GM13977 (cell line): ENCODE results near the gene CLASRP.

ENCODE experiments used
- DNase-seq: peaks from one replicate; pipeline ENCODE4 v3.0.0; 2012; ENCODE audit warnings: low spot score
- in situ Hi-C: fragments of 300-500 bp; cut with MboI; formaldehyde crosslinking; loops from one replicate; pipeline ENCODE4 v1.12.0; 2022; ENCODE audit warnings: low sequenced_read_pairs, low pct_unique_long_range_greater_than_20kb, mixed read lengths, inconsistent platforms; ENCODE audit not compliant: unreplicated experiment
- TF ChIP-seq, protein P1 (sequence below): IDR thresholded peaks from 2 replicates; pipeline ENCODE4 v1.5.1; 2012; ENCODE audit warnings: mild to moderate bottlenecking, control low read depth; ENCODE audit not compliant: insufficient read depth; ENCODE audit errors: extremely low read depth, missing control alignments

CLASRP gene

DNA sequence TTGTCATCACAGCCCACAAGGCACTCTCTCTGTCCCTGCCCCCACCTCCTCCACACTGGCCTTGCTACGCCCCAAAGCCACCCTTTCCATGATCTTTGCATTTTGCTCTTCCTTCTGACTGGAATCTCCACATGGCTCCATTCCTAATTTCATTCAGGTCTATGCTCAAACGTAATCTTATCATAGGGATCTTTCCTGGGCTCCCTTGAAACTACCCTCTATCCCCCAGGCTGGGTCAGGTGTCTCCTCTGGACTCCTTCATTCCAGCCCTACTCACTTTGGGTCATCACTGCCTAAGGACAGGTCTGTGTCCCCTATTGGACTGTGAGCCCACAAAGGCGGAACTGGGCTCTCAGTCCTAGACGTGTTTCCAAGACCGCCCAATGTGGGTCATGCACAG is 43.3 kb downstream of the CLASRP start:
- TF ChIP-seq, protein P1, sequence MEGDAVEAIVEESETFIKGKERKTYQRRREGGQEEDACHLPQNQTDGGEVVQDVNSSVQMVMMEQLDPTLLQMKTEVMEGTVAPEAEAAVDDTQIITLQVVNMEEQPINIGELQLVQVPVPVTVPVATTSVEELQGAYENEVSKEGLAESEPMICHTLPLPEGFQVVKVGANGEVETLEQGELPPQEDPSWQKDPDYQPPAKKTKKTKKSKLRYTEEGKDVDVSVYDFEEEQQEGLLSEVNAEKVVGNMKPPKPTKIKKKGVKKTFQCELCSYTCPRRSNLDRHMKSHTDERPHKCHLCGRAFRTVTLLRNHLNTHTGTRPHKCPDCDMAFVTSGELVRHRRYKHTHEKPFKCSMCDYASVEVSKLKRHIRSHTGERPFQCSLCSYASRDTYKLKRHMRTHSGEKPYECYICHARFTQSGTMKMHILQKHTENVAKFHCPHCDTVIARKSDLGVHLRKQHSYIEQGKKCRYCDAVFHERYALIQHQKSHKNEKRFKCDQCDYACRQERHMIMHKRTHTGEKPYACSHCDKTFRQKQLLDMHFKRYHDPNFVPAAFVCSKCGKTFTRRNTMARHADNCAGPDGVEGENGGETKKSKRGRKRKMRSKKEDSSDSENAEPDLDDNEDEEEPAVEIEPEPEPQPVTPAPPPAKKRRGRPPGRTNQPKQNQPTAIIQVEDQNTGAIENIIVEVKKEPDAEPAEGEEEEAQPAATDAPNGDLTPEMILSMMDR, result no peak
- no peak for DNase-seq
- in situ Hi-C loops, result no loop called here

DNA sequence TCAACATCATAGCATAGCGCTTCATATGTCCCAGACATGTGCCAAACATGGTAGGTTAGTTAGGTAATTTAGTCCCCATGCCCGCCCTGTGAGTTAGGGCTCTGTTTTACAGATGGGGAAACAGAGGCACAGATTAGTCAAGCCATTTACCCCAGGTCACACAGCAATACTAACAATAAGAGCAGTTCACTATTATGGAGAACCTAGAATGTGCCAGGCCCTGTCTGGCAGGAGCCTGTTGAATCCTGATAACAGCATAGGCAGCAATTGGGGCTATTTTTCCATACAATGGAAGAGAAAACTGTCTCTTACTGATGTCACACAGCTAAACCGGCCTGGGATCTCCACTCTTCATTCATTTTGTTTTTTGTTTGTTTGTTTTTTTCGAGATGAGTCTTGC is 47.6 kb downstream of the CLASRP start:
- no peak for DNase-seq
- in situ Hi-C loops, result no loop called here
- TF ChIP-seq, protein P1, result no peak

DNA sequence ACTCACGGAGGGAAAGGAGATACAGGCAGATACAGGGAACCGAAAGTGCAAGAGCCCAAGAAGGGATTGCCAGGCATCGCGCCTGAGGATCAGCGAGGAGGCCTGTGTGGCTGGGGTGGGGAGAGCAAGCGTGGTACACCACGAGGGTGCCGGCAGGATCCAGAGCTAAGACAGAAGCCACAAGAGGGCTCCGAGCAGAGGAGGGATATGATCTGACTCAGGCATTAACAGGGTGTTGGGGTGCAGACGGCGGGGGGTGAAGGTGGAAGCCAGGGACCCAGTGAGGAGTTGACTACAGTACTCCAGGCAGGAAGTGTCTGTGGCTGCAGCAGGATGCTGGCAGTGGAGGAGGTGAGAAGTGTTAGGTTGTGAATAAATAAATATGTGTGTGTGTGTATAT is 48.7 kb downstream of the CLASRP start:
- in situ Hi-C loops, result no loop called here

DNA sequence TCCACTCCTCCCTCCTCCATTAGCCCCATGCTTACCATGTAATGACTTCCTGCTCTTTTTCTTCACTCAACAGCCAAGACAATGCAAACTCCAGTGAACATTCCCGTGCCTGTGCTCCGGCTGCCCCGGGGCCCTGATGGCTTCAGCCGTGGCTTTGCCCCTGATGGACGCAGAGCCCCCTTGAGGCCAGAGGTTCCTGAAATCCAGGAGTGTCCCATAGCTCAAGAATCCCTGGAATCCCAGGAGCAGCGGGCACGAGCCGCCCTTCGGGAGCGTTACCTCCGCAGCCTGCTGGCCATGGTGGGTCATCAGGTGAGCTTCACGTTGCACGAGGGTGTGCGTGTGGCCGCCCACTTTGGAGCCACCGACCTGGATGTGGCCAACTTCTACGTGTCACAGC is 51.2 kb downstream of the CLASRP start:
- TF ChIP-seq, protein P1, result no peak
- in situ Hi-C loops, result no loop called here
- DNase-seq, result no peak

More for the DNA sequence above, 48.7 kb downstream of the CLASRP start:
- TF ChIP-seq, protein P1, result no peak
- DNase-seq, result no peak

DNA sequence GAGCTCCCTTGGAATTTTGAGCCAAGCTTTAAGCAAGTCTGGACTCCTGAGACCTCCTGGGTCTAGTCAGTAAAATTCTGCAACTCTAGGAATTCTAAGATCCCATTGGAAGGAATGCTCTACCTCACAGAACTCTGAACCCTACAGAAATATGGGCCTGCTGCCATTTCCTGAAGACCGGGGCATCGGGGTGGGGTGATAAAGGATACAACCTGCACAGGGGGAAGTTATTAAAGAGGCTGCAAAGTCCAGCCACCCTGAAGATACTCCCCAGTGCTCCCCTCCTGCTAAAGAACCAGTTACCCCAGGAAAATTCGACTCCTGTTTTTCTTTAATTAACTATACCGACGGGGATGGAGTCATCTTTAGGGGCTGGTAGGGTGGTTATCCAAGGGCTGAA is 51.8 kb downstream of the CLASRP start:
- in situ Hi-C loops, result no loop called here
- no peak for DNase-seq
- TF ChIP-seq, protein P1, result no peak

DNA sequence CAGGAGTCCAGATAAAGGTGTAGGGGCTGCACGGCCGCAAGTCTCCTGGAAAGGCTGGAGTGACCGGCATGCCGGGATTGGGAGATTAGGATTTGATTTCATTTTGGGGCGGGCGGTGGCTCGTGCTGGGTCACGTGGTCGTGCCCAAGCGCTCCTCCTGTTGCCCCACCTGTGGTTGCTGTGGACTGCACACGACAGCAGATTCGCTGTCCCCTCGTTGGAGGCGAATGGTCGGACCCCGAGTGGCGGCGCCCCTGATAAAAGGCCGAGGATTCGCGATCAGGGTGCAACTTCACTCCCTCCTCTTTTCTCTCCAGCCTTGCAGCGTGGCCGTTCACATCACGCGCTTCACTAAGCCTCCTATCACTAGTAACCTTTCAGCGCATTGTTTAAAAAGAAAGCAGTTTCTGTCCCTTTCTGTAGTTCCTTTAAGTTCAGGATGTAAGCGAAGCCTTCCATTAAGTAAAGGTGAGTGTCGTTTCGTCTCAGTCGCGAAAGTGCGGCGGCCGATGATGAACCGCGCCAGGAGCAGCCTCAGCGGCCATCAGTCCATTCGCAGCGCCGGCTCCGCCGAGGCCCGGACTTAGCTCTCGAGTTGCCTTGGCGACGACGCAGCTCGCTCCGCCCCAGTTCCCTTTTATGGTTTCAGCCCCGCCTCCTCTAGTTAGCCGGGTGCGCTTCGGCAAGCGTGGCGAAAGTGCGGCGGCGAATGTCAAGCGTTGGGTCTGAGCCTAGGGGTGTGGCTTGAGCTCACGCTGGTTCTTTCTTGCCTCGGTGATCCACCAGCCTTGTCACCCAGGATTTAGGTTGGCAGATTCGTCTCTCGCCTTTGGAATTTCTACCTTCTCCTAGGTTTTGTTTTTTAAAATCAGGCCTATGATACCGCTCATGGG is 52.4 kb downstream of the CLASRP start:
- in situ Hi-C loops, result no loop called here
- TF ChIP-seq, protein P1, result no peak
- peak; percentile 89 for DNase-seq
